ENCODE measurements around the gene BACH2. TPM values are rescaled to one million over a fixed set of nuclear protein-coding genes. Genes with fewer than 3 reads are reported as not detected.

The BACH2 gene
- total and polyA plus RNA-seq, 12 donors: 0.16 to 4.7 (median 2.4) TPM

GRCh38 chr6:90190752-90191395 is 105.8 kb downstream of the BACH2 start:
- H3K36me3 ChIP-seq: no peaks in the 10 kb centered on the region
- DNase-seq (no peak), ATAC-seq (no peak)
- WGBS, 2 donors: 80 to 83% methylated on average over 5 of the region's 5 CpGs
- no peaks in the 10 kb centered on the region for H3K9me3 ChIP-seq
- intact Hi-C loops (cut with DNase I): no loop called here
- no peaks in the 10 kb centered on the region for H3K27me3 ChIP-seq
- peak overlapping the region in 1 of 10 donors; percentile 26 for H3K27ac ChIP-seq
- TF ChIP-seq, protein P1, sequence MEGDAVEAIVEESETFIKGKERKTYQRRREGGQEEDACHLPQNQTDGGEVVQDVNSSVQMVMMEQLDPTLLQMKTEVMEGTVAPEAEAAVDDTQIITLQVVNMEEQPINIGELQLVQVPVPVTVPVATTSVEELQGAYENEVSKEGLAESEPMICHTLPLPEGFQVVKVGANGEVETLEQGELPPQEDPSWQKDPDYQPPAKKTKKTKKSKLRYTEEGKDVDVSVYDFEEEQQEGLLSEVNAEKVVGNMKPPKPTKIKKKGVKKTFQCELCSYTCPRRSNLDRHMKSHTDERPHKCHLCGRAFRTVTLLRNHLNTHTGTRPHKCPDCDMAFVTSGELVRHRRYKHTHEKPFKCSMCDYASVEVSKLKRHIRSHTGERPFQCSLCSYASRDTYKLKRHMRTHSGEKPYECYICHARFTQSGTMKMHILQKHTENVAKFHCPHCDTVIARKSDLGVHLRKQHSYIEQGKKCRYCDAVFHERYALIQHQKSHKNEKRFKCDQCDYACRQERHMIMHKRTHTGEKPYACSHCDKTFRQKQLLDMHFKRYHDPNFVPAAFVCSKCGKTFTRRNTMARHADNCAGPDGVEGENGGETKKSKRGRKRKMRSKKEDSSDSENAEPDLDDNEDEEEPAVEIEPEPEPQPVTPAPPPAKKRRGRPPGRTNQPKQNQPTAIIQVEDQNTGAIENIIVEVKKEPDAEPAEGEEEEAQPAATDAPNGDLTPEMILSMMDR (IDR thresholded peaks at IDR 0.05): no peak
- H3K4me1 ChIP-seq: peaks cover 0 to 45% (median 34%) of the 10 kb centered on the region in 9 donors
- no peak overlapping the region for H3K4me3 ChIP-seq

DNA sequence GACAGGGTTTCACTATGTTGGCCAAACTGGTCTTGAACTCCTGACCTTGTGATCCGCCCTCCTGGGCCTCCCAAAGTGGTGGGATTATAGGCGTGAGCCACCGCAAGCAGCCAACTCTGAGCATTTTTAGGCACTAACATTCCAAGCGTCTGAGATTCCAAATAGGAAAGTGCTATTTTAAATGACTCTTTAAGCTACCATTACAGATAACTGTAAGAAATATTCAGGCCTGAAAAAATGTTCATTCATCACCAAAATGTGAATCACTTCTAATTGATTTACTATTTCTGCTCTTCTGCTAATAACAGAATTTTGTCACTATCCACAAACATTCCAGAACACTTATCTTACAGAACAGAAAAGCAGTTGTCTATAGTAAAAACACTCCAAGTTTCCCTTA is 106.5 kb downstream of the BACH2 start:
- Histone ChIP-seq H3K4me1 (peaks cover 0 to 46% (median 34%) of the 10 kb centered on the region in 9 donors), H3K4me3 (no peak overlapping the region), H3K36me3 (no peaks in the 10 kb centered on the region), H3K9me3 (no peaks in the 10 kb centered on the region), H3K27me3 (no peaks in the 10 kb centered on the region), H3K27ac (no peak overlapping the region)
- intact Hi-C loops (cut with DNase I): no loop called here
- 73% methylated on average over 4 of the region's 4 CpGs for WGBS, 2 donors
- no peak for DNase-seq
- no peak for ATAC-seq
- TF ChIP-seq, protein P1 (IDR thresholded peaks at IDR 0.05): no peak

DNA sequence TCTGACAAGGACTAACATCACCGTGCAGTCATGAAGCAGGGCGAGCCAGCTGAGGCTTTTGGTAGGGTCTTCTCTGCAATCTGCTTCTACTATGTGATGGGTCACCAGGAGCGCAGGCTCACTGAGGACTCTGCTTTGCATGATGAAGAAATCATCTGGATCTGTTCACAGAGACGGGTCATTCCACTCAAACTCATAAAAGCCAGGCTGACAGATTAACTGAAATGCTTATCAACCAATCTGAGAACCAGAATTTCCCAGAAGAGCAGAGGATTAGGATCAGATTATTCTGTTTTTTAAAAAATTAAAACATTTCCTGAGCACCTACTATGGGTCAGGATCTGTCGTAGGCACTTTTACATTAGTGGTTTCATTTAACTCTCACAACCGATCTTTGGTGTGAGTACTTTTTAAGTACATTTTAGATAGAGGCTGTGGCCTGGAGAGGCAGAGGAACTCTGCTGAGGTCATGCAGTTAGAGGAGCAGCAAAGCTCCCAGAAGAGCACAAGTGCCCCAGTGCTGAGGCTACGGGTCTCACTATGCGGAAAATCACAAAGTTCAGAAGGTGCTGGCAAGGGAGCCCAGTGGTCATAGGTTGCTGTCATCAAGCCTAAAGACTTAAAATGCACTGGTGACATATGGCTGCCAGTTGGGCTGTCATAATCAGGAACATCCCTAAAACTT is 109.1 kb downstream of the BACH2 start:
- DNase-seq: no peak
- Histone ChIP-seq H3K36me3 (no peaks in the 10 kb centered on the region), H3K4me1 (peaks cover 3 to 55% (median 38%) of the 10 kb centered on the region in 9 donors), H3K27me3 (no peaks in the 10 kb centered on the region), H3K27ac (peak overlapping the region in 3 of 10 donors; percentile 15 to 37 (median 16)), H3K9me3 (no peaks in the 10 kb centered on the region), H3K4me3 (no peak overlapping the region)
- TF ChIP-seq, protein P1 (IDR thresholded peaks at IDR 0.05): no peak
- intact Hi-C loops (cut with DNase I): loop anchor here in 1 of 10 donors (10.0 kb wide), 3 partner anchors 107 to 213 kb away; partner anchors contain the start of gene BACH2
- 59 to 65% methylated on average over 8 of the region's 8 CpGs for WGBS, 2 donors
- ATAC-seq: peak in 7 of 8 donors; percentile 34 to 61 (median 43)

DNA sequence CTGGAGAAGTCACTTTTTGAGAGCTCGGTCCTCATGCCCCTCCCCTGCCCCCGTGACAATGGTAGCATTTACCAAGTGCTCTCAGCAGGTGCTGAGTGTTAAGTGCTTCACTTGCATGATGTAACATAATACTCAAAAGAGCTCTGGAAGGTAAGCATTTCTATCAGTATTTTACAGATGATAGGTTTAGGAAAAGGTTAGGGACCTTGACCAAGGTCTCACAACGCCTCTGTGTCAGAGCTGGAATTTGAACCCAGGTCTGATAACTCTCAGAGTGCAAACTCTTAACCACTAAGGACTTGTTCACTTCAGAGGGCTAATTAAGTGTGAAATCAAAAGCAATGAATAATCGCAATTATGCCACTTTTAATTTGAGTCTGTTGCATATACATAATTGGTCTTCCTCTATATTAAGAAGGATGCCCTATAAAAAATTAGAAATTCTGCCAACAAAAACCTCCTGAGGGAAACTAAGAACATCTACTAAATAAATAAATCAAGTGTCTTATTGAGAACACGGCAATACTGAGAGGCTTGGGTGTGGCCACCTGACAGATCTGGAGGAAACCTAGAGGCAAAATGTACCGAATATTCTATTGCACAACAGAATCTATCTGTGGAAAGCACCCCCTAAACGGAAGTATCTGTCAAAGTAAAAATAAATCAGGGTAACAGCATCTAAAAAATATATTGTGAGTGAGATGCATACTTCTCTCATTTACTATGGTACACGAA is 109.8 kb downstream of the BACH2 start:
- ATAC-seq (no peak), DNase-seq (no peak)
- H3K27ac ChIP-seq: peak overlapping the region in 1 of 10 donors; percentile 37
- peaks cover 3 to 55% (median 38%) of the 10 kb centered on the region in 9 donors for H3K4me1 ChIP-seq
- TF ChIP-seq, protein P1 (IDR thresholded peaks at IDR 0.05): no peak
- intact Hi-C loops (cut with DNase I): loop anchor here in 1 of 10 donors (10.0 kb wide), 3 partner anchors 108 to 212 kb away; partner anchors contain the start of gene BACH2
- WGBS, 2 donors: 58 to 59% methylated on average over 8 of the region's 8 CpGs
- H3K36me3 ChIP-seq: no peaks in the 10 kb centered on the region
- H3K9me3 ChIP-seq: no peaks in the 10 kb centered on the region
- H3K4me3 ChIP-seq: no peak overlapping the region
- no peaks in the 10 kb centered on the region for H3K27me3 ChIP-seq

Measured in heart right ventricle (tissue), 16 donors.